ENCODE data around the gene PTGDR2.

PTGDR2 gene

GRCh38 chr11:60854847-60855725 lies 664 bp downstream of the PTGDR2 start:
- TF ChIP-seq CTCF (conservative IDR thresholded peaks at IDR 0.05), result no peak
- H3K27ac ChIP-seq, result no peak overlapping the region

DNA sequence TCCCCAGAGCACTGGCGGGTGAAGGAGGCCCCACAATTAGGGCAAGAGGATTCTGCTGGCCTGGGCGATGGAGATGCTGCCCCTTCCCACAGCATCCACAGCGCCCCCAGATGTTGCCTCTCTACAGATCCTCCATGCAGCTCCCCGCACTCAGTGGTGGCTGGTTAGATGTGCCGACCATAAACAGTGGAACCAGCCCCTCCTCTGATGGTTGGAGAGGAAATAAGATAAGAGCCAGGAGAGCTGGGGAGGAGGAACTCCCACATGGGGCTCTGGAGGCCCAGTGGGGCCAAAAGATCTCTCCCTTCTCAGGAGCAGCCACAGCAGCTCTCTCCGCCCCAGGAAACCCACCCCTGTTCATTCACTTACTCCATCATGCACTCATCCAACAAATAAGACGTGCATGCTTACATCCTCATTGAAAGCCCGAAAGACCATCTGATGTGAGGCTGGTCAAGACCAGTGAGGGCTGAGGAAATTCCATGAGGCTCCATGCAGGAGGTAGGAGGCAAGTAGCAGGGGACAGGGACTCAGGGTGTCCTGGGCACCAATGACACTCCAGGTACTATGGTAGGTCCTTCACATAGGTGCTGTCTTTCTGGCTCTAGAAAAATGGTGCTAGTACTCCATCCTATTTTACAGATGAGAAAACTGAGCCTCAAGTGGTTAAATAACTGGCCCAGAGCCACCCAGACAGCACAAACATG lies 1.5 kb downstream of the PTGDR2 start:
- no peak overlapping the region for H3K27ac ChIP-seq

GRCh38 chr11:60852982-60853950 lies 2.5 kb downstream of the PTGDR2 start:
- no peak for TF ChIP-seq CTCF (conservative IDR thresholded peaks at IDR 0.05)
- H3K27ac ChIP-seq, result no peak overlapping the region

More for the DNA sequence above, 1.5 kb downstream of the PTGDR2 start:
- TF ChIP-seq CTCF (conservative IDR thresholded peaks at IDR 0.05), result no peak

GRCh38 chr11:60852117-60852981 lies 3.4 kb downstream of the PTGDR2 start:
- no peak for TF ChIP-seq CTCF (conservative IDR thresholded peaks at IDR 0.05)

GRCh38 chr11:60851327-60852104 lies 4.2 kb downstream of the PTGDR2 start:
- no peak for TF ChIP-seq CTCF (conservative IDR thresholded peaks at IDR 0.05)
- H3K27ac ChIP-seq, result no peak overlapping the region

More at GRCh38 chr11:60852117-60852981, 3.4 kb downstream of the PTGDR2 start:
- H3K27ac ChIP-seq, result no peak overlapping the region
